Measurements from ENCODE around the gene SPATA2L.

- TF ChIP-seq CTCF (IDR thresholded peaks at IDR 0.05) (no peak), POLR2AphosphoS5 (IDR thresholded peaks at IDR 0.05; ENCODE audit: insufficient read depth in 1 of 2, low read depth in 1 of 2) (no peak), POLR2A (IDR thresholded peaks at IDR 0.05) (no peak)
Measured at GRCh38 chr16:89653656-89654295, 47.7 kb downstream of the SPATA2L start.

All from vagina (tissue), 2 donors.